ENCODE results near the gene HCCS. TPM values are rescaled to one million over a fixed set of nuclear protein-coding genes. Genes with fewer than 3 reads are reported as not detected.
A peak's percentile ranks its signal among the peaks of the same experiment; 100 is the strongest.

HCCS gene
- total RNA-seq, 3 donors from 2014 or later = 7.9 to 9.4 (median 8.9) TPM

- no peaks in the 10 kb centered on the region for H3K9me3 ChIP-seq
- H3K27ac ChIP-seq = no peak overlapping the region
- TF ChIP-seq CTCF (IDR thresholded peaks at IDR 0.05) (no peak), POLR2A (IDR thresholded peaks at IDR 0.05) (no peak), POLR2AphosphoS5 (IDR thresholded peaks at IDR 0.05) (no peak)
- no peak for DNase-seq (ENCODE audit: low spot score in 2 of 2)
- H3K4me1 ChIP-seq = no peaks in the 10 kb centered on the region
- intact Hi-C loops (cut with DNase I; ENCODE audit: low total_unique reads) = no loop called here
- H3K4me3 ChIP-seq = no peak overlapping the region
- peaks cover 0 to 3% of the 10 kb centered on the region in 2 donors for H3K27me3 ChIP-seq
- no peaks in the 10 kb centered on the region for H3K36me3 ChIP-seq
Measured at GRCh38 chrX:11099465-11099864, 11.7 kb upstream of the HCCS start.

DNA sequence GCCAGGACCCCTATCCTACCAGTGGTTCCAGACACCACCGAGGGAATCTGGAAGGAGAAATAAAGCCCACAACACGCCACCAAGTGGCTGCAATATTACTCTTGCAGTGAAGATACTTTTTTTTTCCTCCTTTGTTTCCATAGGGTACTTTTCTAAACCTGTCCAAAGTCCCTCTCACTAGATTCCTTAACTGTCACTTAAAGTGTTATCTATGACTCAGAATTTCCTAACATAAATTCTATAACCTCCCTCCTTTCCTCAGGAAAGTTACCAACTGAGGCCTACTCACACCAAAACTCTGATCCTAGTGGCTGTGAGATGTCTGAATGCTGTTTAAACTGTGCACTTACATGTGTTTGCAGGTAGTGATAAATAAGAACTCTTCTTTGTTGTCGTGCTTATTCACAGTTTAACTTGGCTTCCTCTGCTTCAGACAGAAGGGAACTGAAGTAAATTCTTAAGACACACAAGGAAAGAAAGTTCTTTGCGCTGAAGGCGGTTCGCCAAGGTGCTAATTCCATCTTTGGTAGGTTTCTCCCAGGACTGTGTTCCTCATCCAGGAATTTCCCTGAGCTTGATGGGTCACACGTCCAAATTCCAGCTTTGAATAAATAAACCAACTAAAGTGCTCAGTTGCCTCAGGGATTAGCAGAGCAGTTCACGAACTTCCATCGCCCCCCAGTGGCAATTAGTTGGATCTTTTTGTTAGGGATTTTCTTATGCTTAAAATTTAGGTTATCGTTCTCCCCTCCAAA is 10.7 kb upstream of the HCCS start:
- no peaks in the 10 kb centered on the region for H3K36me3 ChIP-seq
- no peak overlapping the region for H3K4me3 ChIP-seq
- peaks cover 0 to 3% of the 10 kb centered on the region in 2 donors for H3K27me3 ChIP-seq
- no peak for TF ChIP-seq POLR2A (IDR thresholded peaks at IDR 0.05)
- peak in 2 of 3 donors; percentile 30 to 49 for TF ChIP-seq CTCF (IDR thresholded peaks at IDR 0.05)
- H3K27ac ChIP-seq = peak overlapping the region; percentile 50 to 56
- H3K9me3 ChIP-seq = no peaks in the 10 kb centered on the region
- peak in 1 of 2 donors; percentile 44 for DNase-seq (ENCODE audit: low spot score in 2 of 2)
- H3K4me1 ChIP-seq = no peaks in the 10 kb centered on the region
- intact Hi-C loops (cut with DNase I; ENCODE audit: low total_unique reads) = no loop called here

DNA sequence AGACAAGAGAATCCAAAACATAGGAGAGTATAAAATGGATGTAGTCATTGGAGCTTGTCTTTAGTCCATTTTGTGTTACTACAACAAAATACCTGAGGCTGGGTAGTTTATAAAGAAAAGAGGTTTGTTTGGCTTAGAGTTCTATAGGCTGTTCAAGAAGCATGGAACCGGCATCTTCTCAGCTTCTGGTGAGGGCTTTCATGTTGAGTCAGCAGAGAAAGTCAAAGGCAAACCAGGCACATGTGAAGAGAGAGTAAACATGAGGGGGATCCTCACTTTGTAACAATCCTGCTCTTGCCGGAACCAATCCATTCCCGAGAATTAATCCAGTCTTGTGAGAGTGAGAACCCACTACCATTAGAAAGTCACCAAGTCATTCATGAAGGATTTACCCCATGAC is 8.1 kb upstream of the HCCS start:
- no peak for DNase-seq (ENCODE audit: low spot score in 2 of 2)
- Histone ChIP-seq H3K36me3 (no peaks in the 10 kb centered on the region), H3K27me3 (peaks cover 0 to 14% of the 10 kb centered on the region in 2 donors), H3K9me3 (no peaks in the 10 kb centered on the region), H3K4me3 (no peak overlapping the region), H3K27ac (no peak overlapping the region), H3K4me1 (no peaks in the 10 kb centered on the region)
- intact Hi-C loops (cut with DNase I; ENCODE audit: low total_unique reads) = no loop called here
- no peak for TF ChIP-seq POLR2AphosphoS5 (IDR thresholded peaks at IDR 0.05)
- TF ChIP-seq CTCF (IDR thresholded peaks at IDR 0.05) = no peak
- no peak for TF ChIP-seq POLR2A (IDR thresholded peaks at IDR 0.05)

GRCh38 chrX:11103751-11104150 is 7.4 kb upstream of the HCCS start:
- H3K9me3 ChIP-seq = no peaks in the 10 kb centered on the region
- H3K27me3 ChIP-seq = peaks cover 0 to 14% of the 10 kb centered on the region in 2 donors
- H3K4me3 ChIP-seq = no peak overlapping the region
- DNase-seq (ENCODE audit: low spot score in 2 of 2) = no peak
- no peaks in the 10 kb centered on the region for H3K36me3 ChIP-seq
- H3K4me1 ChIP-seq = no peaks in the 10 kb centered on the region
- no peak overlapping the region for H3K27ac ChIP-seq
- TF ChIP-seq POLR2A (IDR thresholded peaks at IDR 0.05) = no peak
- TF ChIP-seq CTCF (IDR thresholded peaks at IDR 0.05) = no peak
- no peak for TF ChIP-seq POLR2AphosphoS5 (IDR thresholded peaks at IDR 0.05)
- intact Hi-C loops (cut with DNase I; ENCODE audit: low total_unique reads) = no loop called here

- H3K4me1 ChIP-seq = no peaks in the 10 kb centered on the region
- peaks cover 0 to 14% of the 10 kb centered on the region in 2 donors for H3K27me3 ChIP-seq
- no peak for TF ChIP-seq POLR2AphosphoS5 (IDR thresholded peaks at IDR 0.05)
- TF ChIP-seq CTCF (IDR thresholded peaks at IDR 0.05) = no peak
- no peak for TF ChIP-seq POLR2A (IDR thresholded peaks at IDR 0.05)
- intact Hi-C loops (cut with DNase I; ENCODE audit: low total_unique reads) = loop anchor here (5.0 kb wide), 1 partner anchor 243 kb away; no protein-coding TSS in a partner anchor
- H3K9me3 ChIP-seq = no peaks in the 10 kb centered on the region
- DNase-seq (ENCODE audit: low spot score in 2 of 2) = no peak
- H3K36me3 ChIP-seq = no peaks in the 10 kb centered on the region
- H3K4me3 ChIP-seq = no peak overlapping the region
- H3K27ac ChIP-seq = no peak overlapping the region
Measured at GRCh38 chrX:11105080-11105479, 6.1 kb upstream of the HCCS start.

Measured in breast epithelium (tissue), 4 donors.